Measurements from ENCODE around the gene MEGF9.

MEGF9 gene

DNA sequence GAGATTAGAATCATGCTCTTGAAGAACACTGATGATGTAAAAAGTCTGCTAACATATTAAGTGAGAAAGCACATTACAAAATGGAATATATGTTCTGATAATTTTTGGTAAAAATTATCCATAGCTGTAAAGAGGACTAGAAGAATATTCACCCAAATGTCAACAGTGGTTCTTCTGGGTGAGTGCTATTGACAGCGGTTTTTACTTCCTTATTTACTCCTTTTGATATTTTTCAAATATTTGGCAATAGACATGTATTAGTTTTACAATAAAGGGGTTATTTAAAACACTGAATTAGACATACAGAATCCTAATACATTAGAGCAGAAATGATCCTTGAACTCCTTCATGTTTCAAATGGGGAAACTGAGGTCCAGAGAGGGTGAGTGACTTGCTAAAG is 26.9 kb upstream of the MEGF9 start:
- no peak for DNase-seq (ENCODE audit: low read depth)
- TF ChIP-seq, protein P1, sequence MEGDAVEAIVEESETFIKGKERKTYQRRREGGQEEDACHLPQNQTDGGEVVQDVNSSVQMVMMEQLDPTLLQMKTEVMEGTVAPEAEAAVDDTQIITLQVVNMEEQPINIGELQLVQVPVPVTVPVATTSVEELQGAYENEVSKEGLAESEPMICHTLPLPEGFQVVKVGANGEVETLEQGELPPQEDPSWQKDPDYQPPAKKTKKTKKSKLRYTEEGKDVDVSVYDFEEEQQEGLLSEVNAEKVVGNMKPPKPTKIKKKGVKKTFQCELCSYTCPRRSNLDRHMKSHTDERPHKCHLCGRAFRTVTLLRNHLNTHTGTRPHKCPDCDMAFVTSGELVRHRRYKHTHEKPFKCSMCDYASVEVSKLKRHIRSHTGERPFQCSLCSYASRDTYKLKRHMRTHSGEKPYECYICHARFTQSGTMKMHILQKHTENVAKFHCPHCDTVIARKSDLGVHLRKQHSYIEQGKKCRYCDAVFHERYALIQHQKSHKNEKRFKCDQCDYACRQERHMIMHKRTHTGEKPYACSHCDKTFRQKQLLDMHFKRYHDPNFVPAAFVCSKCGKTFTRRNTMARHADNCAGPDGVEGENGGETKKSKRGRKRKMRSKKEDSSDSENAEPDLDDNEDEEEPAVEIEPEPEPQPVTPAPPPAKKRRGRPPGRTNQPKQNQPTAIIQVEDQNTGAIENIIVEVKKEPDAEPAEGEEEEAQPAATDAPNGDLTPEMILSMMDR (IDR thresholded peaks at IDR 0.05; ENCODE audit: low read depth, low read length, missing control alignments), result no peak
- no peak overlapping the region for H3K4me3 ChIP-seq (ENCODE audit: low read depth, low read length)

- no peak overlapping the region for H3K4me3 ChIP-seq (ENCODE audit: low read depth, low read length)
- DNase-seq (ENCODE audit: low read depth), result no peak
- TF ChIP-seq, protein P1 (IDR thresholded peaks at IDR 0.05; ENCODE audit: low read depth, low read length, missing control alignments), result no peak
These were observed 25.9 kb upstream of the MEGF9 start for GRCh38 chr9:120740132-120740531.

DNA sequence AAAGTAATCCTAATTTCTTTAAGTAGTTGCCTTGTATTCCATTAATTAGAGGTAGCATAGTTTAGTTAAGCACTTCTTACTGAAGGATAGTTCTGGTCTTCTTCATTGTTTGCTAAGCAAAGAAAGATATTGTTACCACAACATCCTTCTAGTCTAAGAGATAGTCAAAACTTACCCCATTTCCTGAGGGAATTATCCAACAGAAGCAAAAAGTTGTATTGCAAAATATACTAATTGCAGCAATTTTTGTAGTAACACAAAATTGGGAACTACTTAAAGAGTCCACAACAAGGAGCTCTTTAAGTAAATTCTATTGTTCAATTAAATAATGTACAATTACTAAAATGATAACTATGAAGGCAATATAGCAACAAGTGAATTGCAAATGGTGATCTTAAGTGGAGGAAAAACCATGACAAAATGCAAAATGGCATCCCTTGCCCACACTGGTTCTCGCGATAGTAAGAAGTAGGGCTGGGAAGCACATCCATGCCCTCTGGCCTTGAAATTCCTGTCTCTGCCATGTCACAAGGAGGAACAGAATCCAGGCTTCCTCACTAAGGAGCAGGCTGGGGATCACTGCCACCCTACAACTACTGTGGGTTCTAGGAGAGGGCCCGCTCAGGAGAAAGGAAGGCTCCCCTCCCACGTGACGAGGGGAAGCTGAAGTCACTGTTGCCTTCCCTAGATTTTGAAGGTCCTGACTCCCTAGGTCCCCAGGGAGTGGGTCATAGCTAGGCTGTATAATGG is 23.3 kb upstream of the MEGF9 start:
- H3K4me3 ChIP-seq (ENCODE audit: low read depth, low read length), result no peak overlapping the region
- TF ChIP-seq, protein P1 (IDR thresholded peaks at IDR 0.05; ENCODE audit: low read depth, low read length, missing control alignments), result no peak
- no peak for DNase-seq (ENCODE audit: low read depth)

GRCh38 chr9:120736881-120737280 is 22.6 kb upstream of the MEGF9 start:
- TF ChIP-seq, protein P1 (IDR thresholded peaks at IDR 0.05; ENCODE audit: low read depth, low read length, missing control alignments), result no peak
- no peak for DNase-seq (ENCODE audit: low read depth)

GRCh38 chr9:120735415-120736126 is 21.3 kb upstream of the MEGF9 start:
- TF ChIP-seq, protein P1 (IDR thresholded peaks at IDR 0.05; ENCODE audit: low read depth, low read length, missing control alignments), result no peak
- H3K4me3 ChIP-seq (ENCODE audit: low read depth, low read length), result no peak overlapping the region
- DNase-seq (ENCODE audit: low read depth), result no peak

More at GRCh38 chr9:120736881-120737280, 22.6 kb upstream of the MEGF9 start:
- no peak overlapping the region for H3K4me3 ChIP-seq (ENCODE audit: low read depth, low read length)

- no peak overlapping the region for H3K4me3 ChIP-seq (ENCODE audit: low read depth, low read length)
- TF ChIP-seq, protein P1 (IDR thresholded peaks at IDR 0.05; ENCODE audit: low read depth, low read length, missing control alignments), result no peak
- DNase-seq (ENCODE audit: low read depth), result no peak
These were observed 20.5 kb upstream of the MEGF9 start for GRCh38 chr9:120734607-120735410.

Data from GM12864 (cell line).